GM18499 (cell line): ENCODE measurements around the gene DIP2C.

Source experiments
- ATAC-seq: cut with Tn5 transposase; IDR thresholded peaks from one replicate; pipeline ENCODE4 v1.9.1; 2021; ENCODE audit warnings: moderate number of reproducible peaks; ENCODE audit not compliant: insufficient read depth, unreplicated experiment

The DIP2C gene

DNA sequence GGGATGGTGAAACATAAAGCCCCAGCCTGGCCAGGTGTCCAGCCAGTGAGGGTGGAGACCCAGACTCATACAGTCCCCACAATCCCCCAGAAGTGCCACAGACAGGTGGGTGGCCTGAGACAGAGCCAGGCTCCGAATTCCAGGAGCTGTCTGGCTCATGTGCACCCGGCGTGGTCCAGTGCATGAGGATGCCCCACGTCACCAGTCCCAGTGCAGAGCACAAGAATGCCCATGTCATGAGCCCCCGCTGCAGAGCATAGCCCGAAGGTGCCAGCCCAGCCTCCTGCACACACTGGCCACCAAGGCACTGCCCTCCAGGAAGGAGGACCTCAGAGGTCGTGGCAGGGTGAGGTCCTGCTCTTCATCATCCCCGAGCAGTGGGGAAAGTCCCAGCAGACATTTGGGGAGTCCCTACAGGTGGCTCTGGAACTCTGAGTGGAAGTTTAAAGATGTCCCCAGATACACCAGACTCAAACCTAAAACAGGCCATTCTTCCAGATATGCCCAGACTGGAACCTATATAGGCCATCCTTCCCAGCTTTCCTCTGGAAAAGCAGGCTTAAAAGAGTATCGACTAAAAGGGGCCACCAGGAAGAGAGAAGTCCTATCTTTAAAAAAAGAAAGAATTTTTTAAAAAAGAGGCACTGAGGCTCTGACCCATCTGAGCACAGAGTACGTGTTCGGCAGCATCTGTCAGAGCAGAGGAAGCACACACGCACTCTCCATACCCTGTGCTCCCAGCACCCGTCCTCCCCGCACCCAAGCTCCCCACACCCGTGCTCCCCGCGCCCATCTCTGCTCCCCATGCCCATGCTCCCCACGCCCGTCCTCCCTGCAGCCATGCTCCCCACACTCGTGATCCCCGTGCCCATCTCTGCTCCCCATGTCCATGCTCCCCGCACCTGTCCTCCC is 11.5 kb downstream of the DIP2C start:
- no peak for ATAC-seq

DNA sequence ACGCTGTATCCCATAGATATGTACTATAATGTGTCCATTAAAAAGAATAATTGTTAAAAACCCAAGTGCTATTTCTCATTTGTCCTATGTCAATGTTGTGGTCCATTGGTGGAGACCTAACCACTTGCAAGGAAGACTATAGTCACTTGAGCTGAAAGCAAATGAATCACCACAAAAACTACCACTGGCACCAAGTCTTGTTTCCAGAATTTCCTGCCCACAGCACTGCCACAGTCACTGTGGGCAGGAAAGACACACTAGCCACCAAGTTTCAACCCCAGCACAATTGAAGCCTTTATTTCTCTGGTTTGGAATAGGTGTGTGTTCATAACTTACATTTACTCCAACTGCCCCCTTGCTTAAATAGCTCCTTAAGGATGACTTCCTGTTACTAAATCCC is 12.4 kb downstream of the DIP2C start:
- ATAC-seq, result no peak

DNA sequence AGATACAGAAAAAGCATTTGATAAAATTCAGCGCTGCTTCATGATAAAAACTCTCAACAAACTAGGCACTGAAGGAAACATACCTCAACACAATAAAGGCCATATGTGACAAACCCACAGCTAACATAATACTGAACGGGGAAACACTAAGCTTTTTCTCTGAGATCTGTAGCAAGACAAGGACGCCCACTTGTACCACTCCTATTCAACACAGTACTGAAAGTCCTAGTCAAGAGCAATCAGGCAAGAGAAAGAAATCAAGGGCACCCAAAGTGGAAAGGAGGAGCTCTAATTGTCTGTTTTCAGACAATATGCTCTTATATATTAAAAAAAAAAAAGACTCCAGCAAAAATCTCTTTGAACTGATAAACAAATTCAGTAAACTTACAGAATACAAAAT is 13.3 kb downstream of the DIP2C start:
- ATAC-seq, result no peak

DNA sequence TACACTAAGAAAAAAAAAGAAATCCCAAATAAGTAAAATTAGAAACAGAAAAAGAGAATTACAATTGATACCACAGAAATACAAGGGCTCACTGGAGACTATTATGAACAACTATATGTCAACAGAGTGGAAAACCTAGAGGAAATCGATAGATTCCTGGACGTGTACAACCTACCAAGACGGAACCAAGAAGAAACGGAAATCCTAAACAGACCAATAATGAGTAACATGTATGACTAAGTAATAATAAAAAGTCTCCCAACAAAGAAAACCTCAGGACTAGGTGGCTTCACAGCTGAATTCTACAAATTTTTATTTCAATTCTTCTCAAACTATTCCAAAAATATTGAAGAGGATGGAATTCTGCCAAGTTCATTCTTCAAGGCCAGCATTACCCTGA is 13.9 kb downstream of the DIP2C start:
- no peak for ATAC-seq

DNA sequence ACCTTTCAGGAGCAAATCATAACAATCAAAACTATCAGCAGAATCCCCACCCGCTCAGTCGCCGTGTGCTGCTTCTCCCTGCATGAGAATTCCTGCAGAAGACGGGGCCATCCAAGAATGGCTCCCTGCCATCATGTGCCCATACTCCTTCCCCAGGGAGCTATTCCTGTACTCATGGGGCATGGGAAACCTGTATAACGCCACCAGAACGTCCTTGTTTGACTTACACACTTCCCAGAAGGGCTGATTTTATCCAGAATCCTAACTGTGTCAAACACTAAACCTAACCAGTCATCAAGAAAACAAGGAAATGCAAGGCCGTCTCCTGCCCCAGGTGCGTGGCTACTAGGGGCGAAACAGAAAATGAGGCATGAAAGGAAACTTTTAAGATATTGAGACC is 16.0 kb downstream of the DIP2C start:
- no peak for ATAC-seq

DNA sequence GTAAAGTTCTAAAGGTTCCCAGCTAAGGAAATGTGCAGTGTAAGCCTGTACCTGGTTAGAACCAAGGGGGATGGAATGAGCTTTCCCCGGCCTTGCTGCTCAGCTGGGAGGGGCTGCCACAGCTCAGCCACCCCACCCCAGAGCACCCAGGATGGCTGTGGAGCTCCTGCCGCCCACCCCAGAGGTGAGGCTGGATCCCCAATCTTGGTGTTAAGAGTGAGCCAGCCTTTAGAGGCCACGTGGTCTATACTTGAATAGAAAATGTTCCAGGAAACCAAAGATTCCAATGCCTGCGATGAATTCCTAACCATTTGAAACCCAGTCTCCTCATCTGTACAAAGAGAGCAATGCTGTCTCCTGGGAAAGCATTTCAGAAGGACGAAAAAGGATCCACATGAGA is 16.5 kb downstream of the DIP2C start:
- no peak for ATAC-seq

DNA sequence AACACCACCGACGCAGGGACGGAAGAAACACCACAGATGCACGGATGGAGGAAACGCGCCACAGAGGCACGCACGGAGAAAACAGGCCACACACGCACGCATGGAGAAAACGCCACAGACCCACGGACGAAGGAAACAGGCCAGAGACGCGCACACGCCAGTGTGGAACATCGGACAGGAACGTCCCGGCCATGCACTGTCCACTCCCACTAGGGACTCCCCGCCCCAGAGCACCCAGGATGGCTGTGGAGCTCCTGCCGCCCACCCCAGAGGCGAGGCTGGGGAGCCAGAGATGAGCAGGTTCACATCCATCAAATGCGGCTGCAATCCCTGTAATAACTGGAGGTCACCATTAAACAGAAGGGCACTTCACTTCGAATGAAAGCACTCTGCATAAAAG is 17.3 kb downstream of the DIP2C start:
- ATAC-seq, result no peak

DNA sequence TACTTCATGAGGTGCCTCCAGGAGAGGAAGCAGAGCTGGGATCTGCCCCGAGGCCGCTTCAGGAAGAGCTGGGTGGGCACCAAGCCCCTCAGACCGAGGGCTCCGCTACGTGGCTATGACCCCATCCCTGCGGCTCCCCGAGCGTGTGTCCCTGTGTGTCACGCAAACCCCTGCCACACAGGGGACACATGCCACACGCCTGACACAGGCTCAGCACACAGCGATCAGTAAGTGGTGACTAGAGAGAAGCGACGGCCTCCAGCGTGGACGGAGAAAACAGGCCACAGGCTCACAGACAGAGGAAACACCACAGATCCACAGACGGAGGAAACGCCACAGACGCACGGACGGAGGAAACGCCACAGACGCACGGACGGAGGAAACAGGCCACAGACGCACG is 18.5 kb downstream of the DIP2C start:
- no peak for ATAC-seq

DNA sequence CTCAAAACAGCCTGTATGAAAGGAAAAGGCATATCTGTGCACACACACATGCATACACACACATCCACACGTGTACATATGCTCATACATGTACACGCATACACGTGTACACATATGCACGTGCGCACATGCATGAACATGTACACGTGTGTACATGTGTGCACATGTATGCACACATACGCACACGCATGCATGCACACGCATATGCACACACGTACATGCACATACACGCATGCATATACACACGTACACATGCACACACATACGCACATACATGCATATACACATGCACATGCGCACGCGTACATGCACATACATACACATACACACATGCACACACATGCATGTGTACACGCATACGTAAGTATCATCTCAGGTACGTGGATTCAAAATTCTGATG is 19.4 kb downstream of the DIP2C start:
- ATAC-seq, result no peak

DNA sequence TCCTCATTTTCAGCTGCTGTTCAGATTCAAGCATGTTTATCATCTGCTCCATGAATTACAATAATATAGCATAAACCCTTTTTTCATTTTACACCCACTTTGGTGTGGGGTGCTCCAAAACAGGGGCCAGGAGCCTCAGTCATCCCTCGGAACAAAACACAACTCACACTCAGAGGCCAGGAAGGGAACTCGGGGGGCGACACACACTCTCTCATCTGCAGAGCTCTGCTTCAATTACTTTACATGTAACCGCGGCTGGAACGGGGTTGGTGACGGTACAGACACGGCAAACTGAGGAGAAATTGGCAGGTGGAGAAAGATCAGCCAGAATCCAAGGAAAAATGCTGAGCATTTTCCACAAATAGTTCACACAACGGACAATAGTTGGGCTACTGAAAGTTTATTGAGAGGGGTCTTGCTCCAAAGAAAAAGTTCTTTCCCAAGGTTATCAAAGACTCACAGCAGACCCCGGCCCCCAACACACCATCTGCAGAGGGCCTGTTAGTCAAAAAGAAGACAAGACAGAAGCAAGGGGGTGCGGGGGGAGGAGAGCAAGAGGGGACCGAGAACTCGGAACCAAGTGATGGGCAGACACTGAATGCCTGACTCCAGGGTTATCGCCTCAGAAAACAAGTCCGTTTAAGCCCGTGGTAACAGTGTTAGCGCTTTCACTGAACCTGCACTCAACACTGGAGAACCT is 20.5 kb downstream of the DIP2C start:
- ATAC-seq, result no peak

DNA sequence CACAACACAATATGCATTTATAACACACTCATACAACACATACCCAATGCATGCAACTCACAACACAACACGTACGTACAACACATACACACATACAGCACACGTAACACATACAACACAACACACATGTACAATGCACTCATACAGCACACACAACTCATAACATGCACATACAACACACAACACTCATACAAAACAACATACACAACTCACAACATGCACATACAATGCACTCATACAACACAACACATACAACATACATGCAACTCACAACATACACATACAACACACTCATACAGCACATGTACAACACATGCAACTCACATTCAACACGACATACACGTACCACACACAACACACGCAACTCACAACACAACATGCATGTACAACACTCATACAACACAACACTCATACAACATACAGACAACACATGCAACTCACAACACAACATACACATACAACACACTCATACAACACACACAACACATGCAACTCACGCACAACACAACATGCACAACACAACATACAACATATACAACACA is 21.8 kb downstream of the DIP2C start:
- ATAC-seq, result no peak

DNA sequence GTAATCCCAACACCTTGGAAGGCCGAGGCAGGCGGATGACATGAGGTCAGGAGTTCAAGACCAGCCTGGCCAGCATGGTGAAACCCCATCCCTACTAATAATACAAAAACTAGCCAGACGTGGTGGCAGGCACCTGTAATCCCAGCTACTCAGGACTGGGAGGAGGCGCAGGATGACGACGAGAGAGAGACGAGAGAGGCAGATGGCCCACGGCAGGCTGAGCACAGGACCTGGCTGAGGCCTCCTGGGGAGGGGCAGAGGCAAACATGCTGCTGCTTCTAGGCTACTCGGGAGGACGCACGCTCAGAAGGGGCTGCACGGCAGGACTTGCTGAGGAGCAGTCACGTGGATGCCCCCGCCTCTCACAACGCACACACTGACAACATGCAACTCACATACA is 22.4 kb downstream of the DIP2C start:
- ATAC-seq, result no peak

DNA sequence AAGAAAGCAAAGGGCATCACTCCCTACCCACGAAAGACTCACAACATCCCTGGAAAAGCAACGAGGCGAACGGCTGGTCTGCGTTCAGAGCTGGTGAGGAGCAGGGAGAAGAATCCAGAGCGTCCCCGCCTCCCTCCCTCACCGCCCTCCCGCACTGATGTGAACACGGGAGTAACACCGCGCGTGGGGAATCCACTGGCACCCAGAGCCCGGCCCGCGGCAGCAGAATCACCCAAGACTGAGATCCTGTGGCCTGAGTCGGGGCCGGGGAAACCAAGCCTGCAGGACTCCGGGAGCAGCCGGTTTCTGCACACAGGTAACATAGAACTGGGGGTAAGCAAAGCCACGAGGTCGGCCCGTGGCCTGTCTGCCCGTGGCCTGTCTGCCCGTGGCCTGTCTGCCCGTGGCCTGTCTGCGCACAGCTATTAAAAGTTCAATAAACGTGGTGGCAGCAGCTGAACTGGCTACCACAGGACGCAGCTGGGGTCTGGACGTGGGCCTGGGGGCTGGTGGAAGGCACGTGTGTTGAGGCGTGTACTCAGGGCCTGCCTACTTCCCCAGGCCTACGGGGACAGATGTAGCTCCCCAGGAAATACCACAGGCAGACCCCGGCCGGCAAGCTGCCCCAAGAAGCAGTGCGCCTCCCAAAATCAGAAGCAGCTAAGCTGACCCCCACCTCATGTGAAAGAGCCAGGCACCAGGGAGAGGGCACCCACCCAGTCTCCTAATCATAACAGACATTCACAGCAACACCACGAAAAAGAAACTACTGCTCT is 23.0 kb downstream of the DIP2C start:
- no peak for ATAC-seq

DNA sequence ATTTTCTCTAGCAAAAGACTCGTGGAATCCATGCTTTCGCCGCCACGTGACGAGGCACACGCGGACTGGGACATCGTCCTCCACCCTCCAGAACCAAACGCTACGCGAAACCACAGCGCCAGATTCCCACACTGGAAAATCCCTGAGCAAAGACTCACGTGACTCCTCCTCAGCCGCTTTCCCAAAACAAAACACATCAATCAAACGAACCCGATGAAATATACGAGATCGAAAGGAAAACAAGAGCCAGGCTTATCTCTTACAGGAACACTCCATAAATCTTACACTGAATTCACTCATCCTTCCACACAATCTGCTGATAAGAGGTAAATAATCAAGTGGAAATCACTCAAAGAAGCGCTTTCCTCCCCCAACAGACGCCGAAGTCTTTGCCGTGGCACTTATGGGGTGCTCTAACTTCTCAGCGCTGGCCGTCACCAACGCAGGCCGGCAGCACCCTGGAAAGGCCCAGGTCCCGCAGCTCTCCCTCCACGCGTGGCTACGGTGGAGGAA is 23.8 kb downstream of the DIP2C start:
- ATAC-seq, result no peak

DNA sequence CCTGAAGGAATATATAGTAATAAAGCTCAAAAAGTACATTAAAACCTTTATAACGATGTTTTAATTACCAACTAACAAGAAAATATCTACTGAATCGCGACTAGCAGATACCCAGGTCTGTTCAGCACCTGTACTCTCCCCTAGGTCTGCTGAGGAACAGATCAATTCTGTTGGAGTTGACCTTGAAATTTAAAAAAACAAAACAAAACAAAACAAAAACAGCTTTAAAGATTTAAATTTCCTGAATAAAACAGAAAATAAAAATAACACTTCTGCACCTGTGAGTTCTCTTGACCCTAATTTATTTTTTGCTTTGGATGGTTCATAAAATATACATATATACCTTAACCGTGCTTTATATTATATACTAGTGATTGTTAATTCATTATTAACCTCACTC is 24.6 kb downstream of the DIP2C start:
- no peak for ATAC-seq

DNA sequence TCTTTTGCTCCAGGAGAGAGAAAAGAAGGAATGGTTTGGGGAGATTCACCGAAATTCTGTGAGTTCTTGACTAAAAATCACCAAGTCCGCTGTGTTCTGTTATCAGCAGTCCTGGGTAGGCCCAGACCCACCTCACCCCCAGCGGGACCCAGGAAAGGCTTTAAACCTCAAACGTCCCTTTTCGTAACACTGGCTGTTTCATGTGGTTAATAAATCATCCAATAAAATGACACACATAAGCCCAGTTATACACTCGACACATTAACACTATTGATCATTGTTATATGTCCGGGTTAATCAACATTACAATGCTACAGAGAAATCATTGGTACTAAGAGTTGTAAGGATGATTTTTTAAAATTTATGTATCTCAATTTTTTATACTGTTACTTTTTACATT is 25.2 kb downstream of the DIP2C start:
- no peak for ATAC-seq

DNA sequence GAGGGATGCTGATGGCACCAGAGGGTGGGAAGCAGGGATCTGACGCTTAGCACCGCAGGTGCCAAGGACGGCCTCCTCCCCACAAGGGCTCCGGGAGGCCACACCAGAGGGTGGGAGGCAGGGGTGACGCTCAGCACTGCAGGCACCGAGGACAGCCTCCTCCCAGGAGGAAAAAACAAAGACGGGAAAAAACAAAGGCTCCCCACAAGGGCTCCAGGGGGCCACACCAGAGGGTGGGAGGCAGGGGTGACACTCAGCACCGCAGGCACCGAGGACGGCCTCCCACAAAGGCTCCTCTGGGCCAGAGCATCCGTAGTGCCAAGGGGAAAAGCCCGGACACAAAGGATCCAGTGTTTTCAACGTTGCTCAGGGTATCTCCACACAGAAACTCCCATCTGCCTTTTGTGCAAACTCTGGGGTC is 25.6 kb downstream of the DIP2C start:
- ATAC-seq, result no peak

DNA sequence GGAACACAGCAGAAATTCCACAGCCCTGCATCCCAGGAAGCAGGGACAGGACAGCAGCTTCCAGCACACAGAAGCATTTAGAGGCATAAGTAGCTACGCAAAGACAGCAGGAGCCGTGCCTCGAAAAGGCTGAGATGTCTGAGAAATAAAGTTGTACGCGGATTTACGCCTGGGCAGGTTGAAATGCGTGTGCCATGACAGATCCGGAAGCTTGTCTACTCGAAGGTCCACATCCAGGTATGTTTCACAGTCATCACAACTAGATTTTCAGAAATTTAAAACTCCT is 26.1 kb downstream of the DIP2C start:
- no peak for ATAC-seq

DNA sequence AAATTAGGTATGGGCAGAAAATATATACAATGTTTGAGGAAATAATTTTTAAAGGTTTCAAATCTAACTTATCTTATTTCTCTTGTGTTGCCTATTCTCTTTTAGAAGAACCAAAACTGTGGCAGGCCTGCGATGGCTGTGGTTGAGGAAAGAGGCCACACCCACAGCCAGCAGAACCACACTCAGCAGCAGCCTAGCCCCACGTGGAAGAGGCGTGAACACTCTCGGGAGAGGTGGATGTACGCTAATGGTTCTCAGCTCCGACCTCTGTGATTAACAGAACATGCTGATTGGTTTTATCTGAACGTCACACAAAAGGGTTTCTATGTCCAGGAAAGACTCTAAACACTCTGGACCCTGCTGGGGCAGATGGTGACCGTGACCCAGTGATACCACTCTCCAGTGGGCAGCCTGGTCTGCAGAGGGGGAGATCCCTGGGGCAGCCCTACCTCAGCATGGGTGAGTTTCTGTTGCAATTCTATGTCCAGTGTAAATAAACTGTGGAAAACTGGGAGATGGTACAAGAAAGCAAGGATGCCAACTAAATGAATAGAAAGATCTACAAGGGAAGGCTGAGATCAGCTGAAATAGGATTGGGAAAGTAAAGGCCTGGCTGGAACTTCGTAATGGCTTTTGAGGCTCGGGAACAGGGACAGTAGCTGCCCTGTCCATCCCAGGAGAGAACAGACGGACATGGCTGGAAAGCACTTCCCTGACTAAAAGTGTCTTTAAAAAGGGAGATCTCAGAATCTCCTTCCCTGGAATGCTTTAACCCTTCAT is 26.6 kb downstream of the DIP2C start:
- ATAC-seq, result no peak

DNA sequence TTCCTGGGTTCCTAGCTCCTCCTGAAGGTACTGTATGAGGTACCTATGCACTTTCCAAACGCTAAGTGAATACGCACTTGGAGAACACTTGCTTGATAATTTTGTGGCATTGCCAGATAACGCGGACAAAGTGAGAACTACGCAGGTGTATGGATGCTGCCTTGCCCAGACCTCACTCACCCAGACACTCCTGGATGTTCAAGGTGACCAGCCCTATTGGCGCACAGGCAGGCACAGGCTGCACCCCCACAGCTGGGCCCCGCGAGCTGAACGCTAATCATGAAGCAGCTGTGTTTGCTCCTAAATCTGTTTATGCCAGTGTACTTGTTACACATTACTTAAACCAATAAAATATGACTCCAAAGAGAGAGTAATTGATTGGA is 27.3 kb downstream of the DIP2C start:
- ATAC-seq, result no peak
